Stimulated activated CD8-positive, alpha-beta memory T cell treated with anti-CD3 and anti-CD28 coated beads, Interleukin-4, amount 100 ng/mL, for 24 hours (primary cell): ENCODE measurements around the gene TNRC6A.
"Not testable (repeated sequence)": the region's sequence is repeated elsewhere in the genome, so short reads cannot be mapped to it uniquely, and the experiment has no call there.

ENCODE experiments used
- DNase-seq: peaks from one replicate; pipeline ENCODE4 v3.0.0-alpha.2; 2020; ENCODE audit warnings: low read depth

Gene TNRC6A

DNA sequence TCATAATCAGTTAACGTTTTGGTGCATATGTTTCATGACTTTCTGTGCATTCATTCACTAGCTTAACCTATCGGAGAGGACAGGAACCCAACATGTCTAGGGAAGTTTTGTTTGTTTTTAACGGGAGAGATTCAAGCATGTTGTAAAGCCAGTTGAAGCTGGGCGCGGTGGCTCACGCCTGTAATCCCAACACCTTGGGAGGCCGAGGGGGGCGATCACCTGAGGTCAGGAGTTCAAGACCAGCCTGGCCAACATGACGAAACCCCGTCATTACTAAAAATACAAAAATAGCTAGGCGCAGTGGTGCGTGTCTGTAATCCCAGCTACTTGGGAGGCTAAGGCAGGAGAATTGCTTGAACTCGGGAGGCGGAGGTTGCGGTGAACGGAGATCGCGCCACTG, 1.4 kb upstream of the TNRC6A start:
- DNase-seq, result no peak

DNA sequence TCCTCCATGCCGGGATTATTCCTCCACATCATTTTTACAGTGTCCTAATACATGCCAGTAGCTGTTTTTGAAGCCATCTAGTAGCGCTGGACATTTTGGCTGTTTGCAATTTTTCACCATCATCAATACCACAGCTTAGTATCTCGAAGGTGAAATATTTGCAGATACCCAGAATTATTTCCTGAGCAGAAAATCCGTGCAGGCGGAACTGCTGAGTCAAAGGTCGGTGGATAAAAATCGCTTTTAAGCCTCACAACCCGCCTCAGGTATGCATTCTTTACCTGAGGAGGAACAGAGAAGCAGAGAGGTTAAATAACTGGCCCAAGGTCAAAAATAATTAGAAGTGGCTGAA, 584 bp upstream of the TNRC6A start:
- DNase-seq, result no peak

DNA sequence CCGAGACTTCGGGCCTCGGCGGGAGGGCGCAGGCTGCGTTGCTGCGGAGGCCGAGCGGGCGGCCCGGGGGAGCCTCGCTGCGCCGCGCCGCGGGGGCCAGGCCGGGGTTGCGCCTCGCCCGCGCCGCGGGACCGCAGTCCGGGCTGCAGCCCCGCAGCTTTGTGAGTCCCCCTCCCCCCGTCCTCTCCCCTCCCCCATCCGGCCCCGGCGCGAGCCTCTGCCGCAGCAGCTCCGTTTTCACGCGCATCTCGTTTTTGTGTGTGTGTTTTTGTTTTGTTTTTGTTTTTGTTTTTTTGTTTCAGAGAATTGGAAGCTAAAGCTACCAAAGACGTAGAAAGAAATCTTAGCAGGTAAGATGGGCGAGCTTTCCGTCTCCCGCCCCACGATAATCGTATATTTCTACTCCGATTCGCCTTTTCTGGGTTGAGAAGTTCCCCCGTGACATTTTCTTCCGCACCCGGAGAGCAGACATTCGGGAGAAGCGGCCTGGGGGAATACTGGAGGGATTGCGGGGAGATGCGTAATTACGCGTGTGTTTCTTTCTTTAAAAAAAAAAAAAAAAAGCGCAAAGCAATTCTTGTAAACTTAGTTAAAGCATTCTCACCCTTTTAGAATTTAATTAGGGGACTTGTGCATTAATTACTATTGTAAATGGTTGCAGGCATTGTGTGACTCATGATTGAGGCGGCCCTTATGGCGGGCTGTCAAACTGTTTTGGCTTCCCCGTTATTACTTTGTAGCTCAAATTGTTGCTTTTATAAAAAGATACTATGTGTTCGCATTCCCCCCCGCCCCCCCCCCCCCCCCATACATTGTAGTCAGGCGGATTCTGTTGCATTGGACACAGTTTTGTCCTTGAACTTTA, 732 bp downstream of the TNRC6A start:
- DNase-seq, result no peak

DNA sequence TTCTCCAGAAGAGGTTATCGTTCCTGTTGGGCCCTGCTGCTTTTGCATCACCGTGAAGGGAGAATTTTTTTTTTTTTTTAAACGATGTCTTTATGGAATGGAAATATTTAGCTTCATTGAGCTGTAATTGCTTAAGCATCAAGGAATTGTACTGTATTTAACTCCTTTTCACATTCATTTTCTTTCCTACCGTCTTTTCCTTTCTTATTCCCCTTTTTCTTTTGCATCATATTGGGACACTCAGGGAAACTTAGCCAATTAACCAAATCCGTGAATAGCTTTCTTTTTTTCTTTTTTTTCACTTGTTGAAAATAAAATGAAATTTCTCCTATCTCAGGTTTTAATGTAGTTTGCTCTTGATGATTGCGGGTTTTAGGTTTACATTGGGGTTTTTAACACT, 1.5 kb downstream of the TNRC6A start:
- no peak for DNase-seq

DNA sequence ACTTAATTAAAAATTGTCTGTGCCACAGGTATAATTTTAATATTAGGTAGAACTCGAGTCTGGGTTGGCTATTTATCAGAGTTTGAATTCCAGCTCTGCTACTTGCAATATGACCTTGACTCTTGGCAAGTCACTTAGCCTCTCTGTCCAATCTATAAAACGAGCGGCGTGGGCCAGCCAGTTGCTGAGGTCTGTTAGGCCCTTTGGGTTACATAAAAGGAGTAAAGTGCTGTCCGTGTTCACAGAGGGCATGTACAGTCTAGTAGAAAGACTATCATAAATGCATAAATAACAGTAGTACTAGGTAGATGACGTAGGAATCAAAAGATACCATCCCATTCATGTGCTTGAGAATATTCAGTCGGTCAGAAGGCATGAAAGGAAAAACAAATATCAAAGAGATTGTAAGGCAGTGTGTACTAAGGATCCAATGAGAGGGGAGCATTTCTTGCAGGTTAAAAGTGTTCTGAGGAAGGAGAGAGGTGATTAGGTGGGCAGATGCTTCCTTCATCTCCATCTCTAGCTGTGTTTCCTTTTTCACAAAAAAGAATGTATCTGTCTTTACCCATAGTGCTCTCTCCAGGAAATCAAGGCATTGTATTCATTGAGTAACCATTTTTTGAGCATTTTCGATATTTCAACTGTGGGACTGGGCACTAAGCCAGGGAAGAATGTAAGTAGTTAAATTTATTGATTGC, 2.4 kb downstream of the TNRC6A start:
- DNase-seq, result no peak

DNA sequence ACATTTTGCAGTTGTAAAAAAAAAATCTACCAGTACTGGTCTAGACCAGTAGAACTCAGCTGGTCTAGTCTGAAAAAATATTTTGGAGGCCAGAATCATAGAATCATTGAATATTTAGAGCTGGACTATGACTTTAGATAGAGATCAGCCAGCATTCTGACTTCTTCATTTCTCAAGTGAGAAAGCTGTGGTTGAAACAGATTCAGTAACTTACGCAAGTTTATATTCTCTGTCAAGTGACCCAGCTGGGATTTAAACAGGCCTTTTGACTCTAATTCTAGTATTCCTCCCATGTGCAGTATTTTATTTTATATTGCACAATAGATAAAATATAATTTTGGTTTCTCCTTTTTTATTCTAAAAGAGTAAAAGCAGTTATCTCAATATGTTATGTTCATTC, 4.9 kb downstream of the TNRC6A start:
- no peak for DNase-seq

DNA sequence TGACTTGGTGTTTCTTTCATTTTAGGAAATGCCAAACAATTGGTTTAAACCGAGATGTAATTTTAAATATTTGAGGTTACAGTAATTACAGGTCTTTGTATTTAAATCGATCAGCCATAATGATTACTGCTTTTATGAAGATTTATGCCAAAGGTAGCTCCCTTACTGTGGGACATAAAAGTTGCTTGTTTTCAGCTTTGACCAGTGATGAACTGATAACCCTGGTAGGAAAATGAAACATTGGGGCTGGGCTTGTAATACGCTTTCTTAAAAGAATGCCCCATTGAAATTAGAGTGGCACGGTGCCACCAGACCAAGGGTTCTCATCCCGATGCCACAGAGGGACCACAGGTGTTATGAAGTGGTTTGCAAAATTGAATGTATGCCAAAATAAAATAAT, 7.3 kb downstream of the TNRC6A start:
- no peak for DNase-seq

DNA sequence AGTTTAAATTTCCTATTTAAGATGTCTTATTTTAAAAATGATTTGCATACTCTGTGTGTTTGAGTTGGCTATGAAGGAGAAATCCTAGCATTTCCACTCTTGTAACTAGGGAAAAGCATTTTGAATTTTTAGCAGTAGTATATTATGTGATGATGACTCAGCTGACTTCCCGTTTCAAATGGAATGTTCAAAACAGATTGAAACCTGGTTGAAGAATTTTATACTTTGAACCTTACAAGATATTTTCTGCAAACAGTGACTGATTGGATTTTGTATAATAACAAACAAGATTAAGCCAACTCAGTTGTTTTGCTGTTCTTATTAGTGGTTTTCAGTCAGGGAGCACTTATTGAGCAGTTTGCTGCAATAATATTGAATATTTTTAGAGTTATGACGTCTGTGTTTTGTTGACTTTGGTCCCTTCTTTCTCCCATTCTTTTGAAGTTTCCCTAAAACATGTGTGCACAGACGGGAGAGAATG, 8.0 kb downstream of the TNRC6A start:
- DNase-seq, result no peak

DNA sequence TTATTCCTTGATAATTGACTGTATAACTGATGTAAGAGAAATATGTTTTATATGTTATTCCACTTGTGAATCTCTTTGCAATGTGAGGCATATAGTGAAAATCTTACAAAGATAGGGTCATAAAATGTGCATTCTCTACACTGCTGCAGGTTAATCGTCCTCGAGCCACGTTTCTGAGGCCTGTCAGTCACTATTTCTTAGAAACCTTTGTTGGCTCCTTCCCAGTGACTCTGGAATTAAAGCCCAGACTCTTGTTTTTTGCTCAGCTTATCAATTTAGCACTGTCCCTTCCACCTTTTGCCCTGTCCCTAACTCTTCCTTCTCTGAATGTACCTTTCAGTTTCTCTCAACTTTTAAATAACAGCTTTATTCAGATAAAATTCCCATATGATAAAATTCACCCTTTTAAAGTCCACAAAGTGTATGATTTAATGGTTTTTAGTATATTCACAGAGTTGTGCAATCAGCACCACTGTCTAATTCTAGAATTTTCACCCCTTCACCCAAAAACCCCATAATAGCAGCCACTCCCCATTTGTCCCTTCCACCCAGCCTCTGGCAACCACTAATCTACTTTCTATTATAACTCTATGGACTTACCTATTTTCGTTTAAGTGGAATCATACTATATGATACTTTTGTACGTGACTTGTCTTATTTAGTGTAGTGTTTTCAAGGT, 8.6 kb downstream of the TNRC6A start:
- DNase-seq, result no peak

DNA sequence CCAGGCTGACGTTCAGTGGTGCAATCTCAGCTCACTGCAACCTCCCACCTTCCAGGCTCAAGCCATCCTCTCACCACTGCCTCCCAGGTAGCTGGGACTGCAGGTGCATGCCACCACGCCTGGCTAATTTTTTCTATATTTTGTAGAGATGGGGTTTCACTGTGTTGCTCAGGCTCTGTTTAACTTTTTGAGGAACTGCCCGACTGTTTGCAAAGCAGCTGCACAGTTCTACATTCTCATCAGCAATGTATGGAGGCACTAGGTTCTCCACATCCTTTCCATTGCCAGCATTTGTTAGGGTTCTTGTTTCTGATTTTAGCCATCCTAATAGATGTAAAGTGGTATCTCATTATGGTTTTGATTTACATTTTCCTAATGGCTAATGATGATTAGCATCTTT, 9.4 kb downstream of the TNRC6A start:
- no peak for DNase-seq

DNA sequence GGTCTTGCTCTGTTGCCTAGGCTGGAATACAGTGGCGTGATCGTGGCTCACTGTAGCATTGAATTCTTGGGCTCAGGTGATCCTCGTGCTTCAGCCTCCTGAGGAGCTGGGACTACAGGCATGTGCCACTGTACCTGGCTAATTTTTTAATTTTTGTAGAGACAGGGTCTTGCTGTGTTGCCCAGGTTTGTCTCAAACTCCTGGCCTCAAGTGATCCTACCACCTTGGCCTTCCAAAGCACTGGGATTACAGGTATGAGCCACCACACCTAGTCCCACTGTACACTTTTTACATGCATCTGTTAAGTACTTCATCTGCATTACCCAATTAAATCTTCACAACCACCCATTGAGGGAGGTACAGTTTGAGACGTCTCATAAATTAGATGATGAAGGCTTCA, 12.4 kb downstream of the TNRC6A start:
- DNase-seq, result no peak

DNA sequence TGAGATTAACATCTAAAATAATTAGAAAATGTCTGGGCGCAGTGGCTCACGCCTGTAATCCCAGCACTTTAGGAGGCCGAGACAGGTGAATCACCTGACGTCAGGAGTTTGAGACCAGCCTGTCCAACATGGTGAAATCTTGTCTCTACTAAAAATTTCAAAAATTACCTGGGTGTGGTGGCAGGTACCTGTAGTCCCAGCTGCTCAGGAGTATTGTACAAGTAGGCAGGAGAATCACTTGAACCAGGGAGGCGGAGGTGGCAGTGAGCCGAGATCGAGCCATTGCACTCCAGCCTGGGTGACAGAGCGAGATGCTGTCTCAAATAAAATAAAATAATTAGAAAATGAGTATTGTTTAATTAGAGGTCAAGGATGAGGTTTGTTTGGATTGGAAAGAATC, 13.2 kb downstream of the TNRC6A start:
- DNase-seq, result not testable (repeated sequence)

DNA sequence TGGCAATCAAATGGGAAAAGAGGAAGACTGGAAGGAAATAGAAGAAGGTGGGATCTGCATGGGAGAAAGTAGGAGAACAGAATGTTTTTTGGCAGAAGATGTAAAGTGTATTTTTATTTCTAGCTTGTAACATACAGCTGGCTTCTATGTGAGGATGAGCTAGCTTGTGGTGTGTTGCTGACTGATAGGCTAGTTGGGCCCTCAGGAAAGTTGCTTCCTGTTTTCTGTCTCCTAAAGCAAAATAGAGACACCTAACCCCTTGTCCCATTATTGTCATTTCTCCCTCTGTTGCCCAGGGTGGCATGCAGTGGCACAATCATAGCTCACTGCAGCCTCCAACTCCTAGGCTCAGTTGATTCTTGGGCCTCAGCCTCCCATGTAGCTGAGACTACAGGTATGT, 15.9 kb downstream of the TNRC6A start:
- DNase-seq, result no peak

DNA sequence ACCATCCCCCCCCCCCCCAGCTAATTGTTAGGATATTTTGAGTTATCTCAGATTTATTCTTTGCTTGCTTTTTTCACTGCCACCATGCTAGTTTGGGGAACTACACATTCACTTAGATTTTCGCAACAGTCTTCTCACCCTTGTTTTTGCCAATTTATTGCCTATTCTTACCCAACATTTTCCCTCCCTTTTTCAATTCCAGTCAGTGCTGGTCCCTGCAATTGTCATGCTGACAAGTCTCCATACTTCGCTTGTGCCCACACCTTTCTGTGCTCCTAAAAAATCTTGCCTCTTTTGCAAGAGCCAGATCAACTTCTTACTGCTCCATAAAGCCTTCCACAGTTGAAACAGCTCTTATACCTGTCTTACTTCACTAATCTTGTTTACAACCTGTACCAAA, 16.3 kb downstream of the TNRC6A start:
- DNase-seq, result no peak

DNA sequence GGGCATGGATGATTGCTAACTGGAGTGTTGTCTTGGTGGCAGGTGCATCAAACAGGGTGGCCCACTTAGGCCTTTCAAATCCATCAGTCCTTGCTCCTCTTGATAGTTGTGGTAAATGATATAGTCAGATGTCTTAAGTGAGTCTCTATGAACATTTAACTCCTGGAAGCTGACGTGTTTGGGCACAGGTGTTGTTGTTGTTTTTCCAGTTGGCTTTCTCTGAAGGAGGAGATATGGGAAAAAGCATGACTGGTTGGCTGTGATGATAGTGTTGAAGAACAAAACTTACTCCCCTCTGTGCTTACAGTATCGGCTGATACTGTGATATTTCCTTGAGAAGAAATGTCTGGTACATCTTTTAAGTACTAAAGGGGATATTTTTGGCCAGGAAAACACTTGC, 18.0 kb downstream of the TNRC6A start:
- DNase-seq, result no peak

DNA sequence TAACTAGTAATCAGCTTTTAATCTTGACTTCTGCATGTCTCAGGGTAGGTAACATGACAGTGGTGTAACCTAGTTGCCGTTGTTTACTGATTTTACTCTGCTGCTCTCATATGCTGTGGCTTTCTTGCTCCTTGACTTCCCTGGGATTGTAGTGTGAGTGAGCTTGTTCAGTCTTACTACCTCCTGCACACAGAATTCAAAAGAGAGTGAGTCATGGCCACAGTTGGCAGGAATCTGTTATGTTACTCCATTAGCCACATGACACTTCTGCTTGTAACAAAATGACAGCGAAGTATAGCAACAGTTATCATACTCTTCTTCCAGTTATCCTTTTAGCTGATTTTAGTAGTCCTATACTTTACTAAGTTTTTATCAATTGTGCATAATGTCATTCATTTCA, 18.8 kb downstream of the TNRC6A start:
- no peak for DNase-seq

DNA sequence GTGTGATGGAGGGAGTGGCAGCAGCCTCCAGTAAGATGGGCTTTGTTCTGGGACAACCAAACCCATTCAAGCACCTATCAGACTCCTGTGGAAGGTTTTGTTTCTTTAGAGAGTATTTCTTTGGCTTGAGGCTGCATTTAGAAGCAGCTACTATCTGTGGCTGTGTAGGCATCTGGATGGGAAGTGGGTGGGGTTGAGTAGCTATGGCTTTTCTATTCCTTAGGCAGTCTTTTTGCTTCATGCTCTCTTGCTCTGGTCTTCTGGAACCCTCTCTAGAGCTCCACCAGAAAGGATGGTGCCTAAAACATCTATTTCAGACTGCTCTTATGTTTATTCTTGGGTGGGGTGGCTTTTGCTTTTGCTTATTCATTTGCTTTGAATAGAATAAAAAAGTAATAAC, 19.9 kb downstream of the TNRC6A start:
- DNase-seq, result no peak

DNA sequence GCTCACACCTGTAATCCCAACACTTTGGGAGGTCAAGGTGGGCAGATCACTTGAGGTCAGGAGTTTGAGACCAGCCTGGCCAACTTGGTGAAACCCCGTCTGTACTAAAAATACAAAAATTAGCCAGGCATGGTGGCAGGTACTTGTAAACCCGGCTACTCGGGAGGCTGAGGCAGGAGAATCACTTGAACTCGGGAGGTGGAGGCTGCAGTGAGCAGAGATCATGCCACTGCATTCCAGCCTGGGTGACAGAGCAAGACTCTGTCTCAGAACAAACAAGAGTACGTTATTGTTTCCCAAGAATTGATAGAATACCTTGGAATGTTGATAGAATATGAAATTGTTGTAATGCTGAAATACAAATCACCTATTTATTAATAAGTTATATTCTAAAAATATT, 20.4 kb downstream of the TNRC6A start:
- DNase-seq, result not testable (repeated sequence)

DNA sequence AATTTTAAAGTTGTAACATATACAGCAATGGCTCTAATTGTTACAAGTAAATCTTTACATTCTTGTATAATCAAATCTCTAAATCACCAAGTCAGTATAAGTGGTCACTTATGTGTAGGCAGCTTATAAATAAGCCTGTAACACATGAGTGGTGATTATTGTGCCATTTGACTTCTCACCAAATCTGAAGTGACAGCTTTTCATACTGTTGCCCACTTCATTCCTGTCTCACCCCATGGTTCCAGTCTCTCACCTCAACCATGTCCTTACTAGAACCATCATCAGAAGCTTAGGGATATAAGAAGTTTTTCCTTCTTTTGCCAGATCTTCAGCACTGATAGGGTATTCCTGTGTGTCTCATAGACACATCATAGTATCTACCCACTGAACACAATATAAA, 23.5 kb downstream of the TNRC6A start:
- no peak for DNase-seq

DNA sequence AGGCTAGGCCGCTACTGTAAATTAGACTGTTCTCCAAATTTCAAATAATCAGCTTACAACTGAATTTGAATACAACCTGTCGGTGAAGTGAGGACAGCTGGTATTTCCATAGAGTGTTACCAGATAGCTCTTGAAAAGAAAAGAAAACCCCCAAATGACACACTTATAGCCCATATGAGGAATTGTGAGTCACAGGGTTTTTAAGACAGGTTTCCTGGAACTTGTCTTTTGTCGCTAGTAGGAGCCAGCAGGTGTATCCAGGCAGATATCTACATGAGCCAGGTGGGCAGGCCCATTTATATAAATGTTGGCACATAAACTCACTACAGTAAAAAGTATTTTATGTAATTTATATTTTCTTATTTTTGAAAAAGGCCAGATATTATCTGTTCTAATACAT, 24.0 kb downstream of the TNRC6A start:
- no peak for DNase-seq

DNA sequence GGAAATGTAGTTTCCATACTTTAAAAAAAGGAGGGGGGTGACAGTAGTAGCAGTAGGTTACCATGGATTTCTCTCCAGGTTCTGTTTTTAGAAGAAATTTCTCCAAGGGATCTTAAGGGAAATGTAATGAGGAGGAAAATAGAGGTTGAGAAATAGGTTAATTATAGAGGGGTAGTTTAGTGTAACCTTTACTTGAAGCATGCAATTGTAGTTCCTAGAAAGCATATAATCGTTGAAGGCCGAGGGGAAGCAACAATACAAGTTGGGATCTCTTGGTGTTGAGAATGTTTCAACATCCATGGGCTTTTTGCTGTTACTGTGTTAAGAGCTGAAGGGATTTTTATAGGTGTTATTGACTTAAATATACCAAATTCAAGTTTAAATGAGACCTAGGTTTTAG, 25.1 kb downstream of the TNRC6A start:
- no peak for DNase-seq

DNA sequence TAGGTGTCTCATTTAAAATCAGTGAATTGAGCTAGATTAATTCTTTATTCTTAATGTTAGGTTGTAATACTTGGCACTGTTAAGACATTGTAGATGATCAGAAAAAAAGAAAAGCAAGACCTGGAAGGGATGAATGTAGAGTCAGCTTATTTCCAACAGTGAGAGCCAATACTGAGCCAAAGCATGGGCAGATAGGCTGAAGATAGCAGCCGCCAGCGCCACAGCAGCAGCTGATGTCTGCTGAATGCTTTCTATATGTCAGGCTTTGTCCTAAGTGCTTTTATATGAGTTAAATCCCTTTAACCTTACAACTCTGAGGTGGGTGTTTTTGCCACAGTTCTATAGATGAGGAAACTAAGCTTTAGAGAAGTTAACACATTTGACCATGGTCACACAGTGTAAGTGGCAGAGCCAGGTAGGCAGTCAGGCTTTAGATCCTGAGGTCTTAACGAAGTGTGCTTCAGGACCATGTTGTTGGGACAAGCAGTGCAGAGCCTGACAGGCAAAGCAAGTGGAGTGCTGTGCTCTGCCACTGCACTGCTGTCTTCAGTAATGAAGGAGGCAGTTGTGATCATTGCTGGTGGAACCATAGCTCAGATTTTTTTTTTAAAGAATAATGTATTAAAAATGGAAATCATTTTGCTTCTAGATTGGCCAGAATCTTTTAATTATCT, 25.9 kb downstream of the TNRC6A start:
- no peak for DNase-seq

DNA sequence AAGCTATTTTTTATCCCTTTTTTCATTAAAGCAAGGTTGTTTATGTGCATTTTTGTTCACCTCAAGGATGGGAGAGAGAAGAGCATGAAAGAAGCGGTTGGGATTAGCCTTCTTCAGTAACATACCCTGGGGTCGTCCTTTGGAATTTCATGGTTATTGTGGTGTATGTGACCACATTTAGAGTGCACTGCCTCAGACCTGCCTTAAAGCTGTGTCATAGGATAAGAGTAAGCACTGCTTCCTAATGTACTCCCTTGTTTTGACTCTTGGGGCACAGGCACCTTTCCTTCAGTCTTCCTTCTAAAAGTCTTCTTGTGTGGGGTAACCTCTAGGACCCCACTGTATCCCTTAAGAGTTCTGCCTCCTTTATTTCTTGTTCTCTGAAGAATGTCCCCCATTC, 28.9 kb downstream of the TNRC6A start:
- DNase-seq, result no peak
